Esophagus squamous epithelium (tissue), 4 donors: ENCODE measurements around the gene BPIFB1.

Experiments used
- POLR2A ChIP-seq, 4 donors: fragments of 450-650 bp; IDR thresholded peaks; one replicate each; pipeline ENCODE4 v1.6.1; 2017; ENCODE audit warnings: antibody characterized with exemption in 4 of 4, mild to moderate bottlenecking in 4 of 4, moderate library complexity in 3 of 4
- TF ChIP-seq, protein P1 (sequence below), 6 experiments: fragments of 450-650 bp in 4 of 6; fragments of 200-600 bp in 2 of 6; sonication (generic) in 2 of 6; IDR thresholded peaks; one replicate each; pipeline ENCODE4 v1.5.1; 2016 to 2019; ENCODE audit warnings: antibody characterized with exemption in 6 of 6, mild to moderate bottlenecking in 4 of 6, moderate library complexity in 4 of 6

DNA sequence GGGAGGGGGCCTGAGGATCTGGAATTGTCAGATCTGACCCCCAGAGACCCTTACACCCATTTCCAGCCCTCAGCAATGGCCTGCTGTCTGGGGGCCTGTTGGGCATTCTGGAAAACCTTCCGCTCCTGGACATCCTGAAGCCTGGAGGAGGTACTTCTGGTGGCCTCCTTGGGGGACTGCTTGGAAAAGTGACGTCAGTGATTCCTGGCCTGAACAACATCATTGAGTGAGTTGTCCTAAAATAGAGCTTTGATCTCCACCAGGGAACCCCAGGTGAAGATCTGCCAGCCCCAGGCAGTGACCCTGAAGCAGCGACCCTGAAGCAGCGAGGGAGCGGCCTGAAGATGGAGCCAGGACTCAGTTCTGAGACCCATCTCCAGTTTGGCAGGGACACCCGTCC, 45.0 kb upstream of the BPIFB1 start:
- TF ChIP-seq, protein P1, sequence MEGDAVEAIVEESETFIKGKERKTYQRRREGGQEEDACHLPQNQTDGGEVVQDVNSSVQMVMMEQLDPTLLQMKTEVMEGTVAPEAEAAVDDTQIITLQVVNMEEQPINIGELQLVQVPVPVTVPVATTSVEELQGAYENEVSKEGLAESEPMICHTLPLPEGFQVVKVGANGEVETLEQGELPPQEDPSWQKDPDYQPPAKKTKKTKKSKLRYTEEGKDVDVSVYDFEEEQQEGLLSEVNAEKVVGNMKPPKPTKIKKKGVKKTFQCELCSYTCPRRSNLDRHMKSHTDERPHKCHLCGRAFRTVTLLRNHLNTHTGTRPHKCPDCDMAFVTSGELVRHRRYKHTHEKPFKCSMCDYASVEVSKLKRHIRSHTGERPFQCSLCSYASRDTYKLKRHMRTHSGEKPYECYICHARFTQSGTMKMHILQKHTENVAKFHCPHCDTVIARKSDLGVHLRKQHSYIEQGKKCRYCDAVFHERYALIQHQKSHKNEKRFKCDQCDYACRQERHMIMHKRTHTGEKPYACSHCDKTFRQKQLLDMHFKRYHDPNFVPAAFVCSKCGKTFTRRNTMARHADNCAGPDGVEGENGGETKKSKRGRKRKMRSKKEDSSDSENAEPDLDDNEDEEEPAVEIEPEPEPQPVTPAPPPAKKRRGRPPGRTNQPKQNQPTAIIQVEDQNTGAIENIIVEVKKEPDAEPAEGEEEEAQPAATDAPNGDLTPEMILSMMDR (IDR thresholded peaks at IDR 0.05) = no peak
- TF ChIP-seq POLR2A (IDR thresholded peaks at IDR 0.05) = no peak
